ENCODE results near the gene ATP2A3.

ATP2A3 gene

DNA sequence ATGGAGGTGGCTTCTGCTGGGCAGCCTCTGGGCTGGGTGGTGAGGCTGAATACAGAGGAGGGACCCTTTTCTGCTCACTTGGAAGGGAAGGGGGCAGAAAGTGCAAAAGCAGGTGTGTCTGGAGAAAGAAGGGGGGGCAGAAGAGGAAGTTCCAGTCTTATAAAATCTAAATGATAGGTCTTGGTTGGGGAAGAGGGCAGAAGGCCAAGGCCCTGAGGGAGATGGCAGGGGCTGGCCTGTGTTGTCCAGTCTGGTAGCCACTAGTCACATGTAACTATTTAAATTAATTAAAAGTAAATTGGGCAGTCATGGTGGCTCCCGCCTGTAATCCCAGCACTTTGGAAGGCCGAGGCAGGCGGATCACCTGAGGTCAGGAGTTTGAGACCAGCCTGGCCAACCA, 68.9 kb downstream of the ATP2A3 start:
- H3K9me3 ChIP-seq (ENCODE audit: control insufficient read depth, low read length) = no peaks in the 10 kb centered on the region
- no peaks in the 10 kb centered on the region for H3K36me3 ChIP-seq (ENCODE audit: control insufficient read depth, insufficient read depth, low read length)
- H3K27ac ChIP-seq (ENCODE audit: low read depth, low read length, severe bottlenecking) = no peak overlapping the region
- H3K4me3 ChIP-seq (ENCODE audit: extremely low read depth, insufficient read depth, low read length, poor library complexity, severe bottlenecking) = no peak overlapping the region
- peaks cover 23% of the 10 kb centered on the region for H3K4me1 ChIP-seq (ENCODE audit: control insufficient read depth, insufficient read depth, low read length, poor library complexity, severe bottlenecking)
- 100% methylated on average over 1 to 3 of the region's 3 CpGs for WGBS, 2 experiments (ENCODE audit: insufficient coverage in 2 of 2)

DNA sequence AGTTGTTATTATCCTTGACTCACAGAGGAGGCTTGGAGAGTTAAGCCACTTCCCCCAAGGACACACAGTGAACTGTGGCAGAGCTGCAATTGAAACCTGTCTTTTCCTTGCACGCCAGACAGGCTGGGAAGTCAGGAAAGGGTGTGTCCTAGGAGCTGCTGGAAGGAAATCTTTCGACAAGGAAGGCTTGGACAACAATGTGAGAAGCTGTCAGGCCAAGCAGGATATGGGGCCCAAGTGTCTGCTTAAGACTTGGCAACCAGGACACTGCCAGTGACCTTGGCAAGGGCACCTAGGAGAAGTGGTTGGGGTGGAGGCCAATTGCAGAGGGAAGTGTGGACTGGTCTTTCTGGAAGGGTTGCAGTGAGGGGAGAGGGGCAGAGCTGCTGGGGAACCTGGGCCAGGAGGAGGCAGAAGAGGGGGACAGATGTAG, 69.3 kb downstream of the ATP2A3 start:
- no peak overlapping the region for H3K4me3 ChIP-seq (ENCODE audit: extremely low read depth, insufficient read depth, low read length, poor library complexity, severe bottlenecking)
- no peaks in the 10 kb centered on the region for H3K9me3 ChIP-seq (ENCODE audit: control insufficient read depth, low read length)
- peaks cover 28% of the 10 kb centered on the region for H3K4me1 ChIP-seq (ENCODE audit: control insufficient read depth, insufficient read depth, low read length, poor library complexity, severe bottlenecking)
- WGBS, 2 experiments (ENCODE audit: insufficient coverage in 2 of 2) = 67 to 91% methylated on average over 1 to 2 of the region's 2 CpGs
- H3K27ac ChIP-seq (ENCODE audit: low read depth, low read length, severe bottlenecking) = no peak overlapping the region
- no peaks in the 10 kb centered on the region for H3K36me3 ChIP-seq (ENCODE audit: control insufficient read depth, insufficient read depth, low read length)

DNA sequence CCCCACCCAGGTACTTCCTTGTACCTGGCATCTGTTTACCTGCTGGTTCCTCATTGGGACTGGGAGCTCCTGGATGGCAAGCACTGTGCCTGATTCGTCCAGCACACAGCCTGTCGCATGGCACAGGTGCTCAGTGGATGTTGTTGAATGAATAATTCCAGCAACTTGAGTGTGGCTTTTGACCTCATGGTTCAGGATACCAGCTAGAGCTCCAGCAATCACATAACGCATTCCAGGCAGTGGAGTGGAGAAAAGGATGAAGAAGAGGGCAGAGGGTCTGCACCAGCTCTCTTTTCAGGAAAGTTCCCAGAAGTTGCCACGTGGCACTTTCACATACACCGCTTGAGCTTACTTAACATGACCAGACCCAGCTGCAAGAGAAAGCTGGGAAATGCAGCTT, 70.0 kb downstream of the ATP2A3 start:
- H3K4me1 ChIP-seq (ENCODE audit: control insufficient read depth, insufficient read depth, low read length, poor library complexity, severe bottlenecking) = peaks cover 33% of the 10 kb centered on the region
- no peak overlapping the region for H3K27ac ChIP-seq (ENCODE audit: low read depth, low read length, severe bottlenecking)
- H3K4me3 ChIP-seq (ENCODE audit: extremely low read depth, insufficient read depth, low read length, poor library complexity, severe bottlenecking) = no peak overlapping the region
- no peaks in the 10 kb centered on the region for H3K36me3 ChIP-seq (ENCODE audit: control insufficient read depth, insufficient read depth, low read length)
- no peaks in the 10 kb centered on the region for H3K9me3 ChIP-seq (ENCODE audit: control insufficient read depth, low read length)
- WGBS, 2 experiments (ENCODE audit: insufficient coverage in 2 of 2) = 81 to 83% methylated on average over 2 to 3 of the region's 5 CpGs

DNA sequence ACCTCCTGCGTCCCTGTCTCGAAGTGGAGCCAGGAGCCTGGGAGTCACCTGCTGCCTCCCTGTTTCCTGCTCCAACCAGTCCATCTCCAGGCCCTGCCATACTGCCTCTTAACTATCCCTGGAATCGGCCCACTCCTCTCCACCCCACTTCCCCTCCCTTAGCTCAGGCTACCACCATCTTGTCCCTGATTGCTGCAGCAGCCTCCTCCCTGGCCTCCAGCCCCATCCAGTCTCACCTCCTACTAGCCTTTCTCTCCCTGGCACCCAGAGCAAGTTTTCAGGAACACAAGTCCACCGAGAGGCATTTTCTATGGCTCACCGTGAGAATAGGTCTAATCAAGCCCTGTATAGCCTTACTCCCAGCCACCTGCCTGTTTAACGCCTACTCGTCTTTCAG, 70.5 kb downstream of the ATP2A3 start:
- H3K27ac ChIP-seq (ENCODE audit: low read depth, low read length, severe bottlenecking) = no peak overlapping the region
- H3K9me3 ChIP-seq (ENCODE audit: control insufficient read depth, low read length) = no peaks in the 10 kb centered on the region
- H3K36me3 ChIP-seq (ENCODE audit: control insufficient read depth, insufficient read depth, low read length) = no peaks in the 10 kb centered on the region
- peaks cover 33% of the 10 kb centered on the region for H3K4me1 ChIP-seq (ENCODE audit: control insufficient read depth, insufficient read depth, low read length, poor library complexity, severe bottlenecking)
- H3K4me3 ChIP-seq (ENCODE audit: extremely low read depth, insufficient read depth, low read length, poor library complexity, severe bottlenecking) = peak overlapping the region; percentile 45
- 83 to 93% methylated on average over 6 to 7 of the region's 7 CpGs for WGBS, 2 experiments (ENCODE audit: insufficient coverage in 2 of 2)

GRCh38 chr17:3893003-3893719, 71.1 kb downstream of the ATP2A3 start, which contains the start of gene CAMKK1:
Gene CAMKK1 (minus strand): TSS chr17:3893053. CDS start chr17:3885687, 7,366 bp downstream.
- Histone ChIP-seq H3K36me3 (ENCODE audit: control insufficient read depth, insufficient read depth, low read length) (no peaks in the 10 kb centered on the region), H3K27ac (ENCODE audit: low read depth, low read length, severe bottlenecking) (no peak within 1 kb of the TSS), H3K4me1 (ENCODE audit: control insufficient read depth, insufficient read depth, low read length, poor library complexity, severe bottlenecking) (peaks cover 36% of the 10 kb centered on the region), H3K9me3 (ENCODE audit: control insufficient read depth, low read length) (no peaks in the 10 kb centered on the region), H3K4me3 (ENCODE audit: extremely low read depth, insufficient read depth, low read length, poor library complexity, severe bottlenecking) (peak within 1 kb of the TSS; percentile 58)
- 2 to 10% methylated on average over 20 to 49 of the region's 75 CpGs for WGBS, 2 experiments (ENCODE audit: insufficient coverage in 2 of 2)

- H3K27ac ChIP-seq (ENCODE audit: low read depth, low read length, severe bottlenecking) = no peak overlapping the region
- H3K36me3 ChIP-seq (ENCODE audit: control insufficient read depth, insufficient read depth, low read length) = no peaks in the 10 kb centered on the region
- 0 to 1% methylated on average over 58 to 63 of the region's 96 CpGs for WGBS, 2 experiments (ENCODE audit: insufficient coverage in 2 of 2)
- no peaks in the 10 kb centered on the region for H3K9me3 ChIP-seq (ENCODE audit: control insufficient read depth, low read length)
- peaks cover 43% of the 10 kb centered on the region for H3K4me1 ChIP-seq (ENCODE audit: control insufficient read depth, insufficient read depth, low read length, poor library complexity, severe bottlenecking)
- peak overlapping the region; percentile 58 for H3K4me3 ChIP-seq (ENCODE audit: extremely low read depth, insufficient read depth, low read length, poor library complexity, severe bottlenecking)
Measured at GRCh38 chr17:3892095-3892998, 71.9 kb downstream of the ATP2A3 start.

DNA sequence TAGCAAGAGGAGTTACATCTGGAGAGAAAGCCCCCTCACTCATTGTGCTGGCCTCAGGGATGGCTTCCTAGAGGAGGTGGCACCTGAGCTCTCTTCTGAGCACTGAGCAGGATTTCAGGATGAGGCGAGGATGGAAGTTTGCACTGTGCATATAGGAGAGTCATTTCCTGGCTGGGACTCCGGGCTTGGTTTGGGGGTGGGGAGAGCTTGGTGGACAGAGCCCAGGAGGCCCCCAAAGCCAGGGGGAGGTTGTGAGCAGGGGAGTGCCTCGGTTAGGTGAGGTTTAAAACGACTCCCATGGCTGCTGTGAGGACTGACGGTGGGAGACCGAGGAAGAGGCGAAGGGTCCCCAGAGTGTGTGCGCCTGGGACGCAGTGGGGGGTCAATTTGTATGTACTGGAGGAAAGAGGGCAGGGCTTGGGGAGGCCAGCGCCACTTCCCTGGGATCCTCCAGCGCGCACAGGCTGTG, 72.6 kb downstream of the ATP2A3 start:
- 19 to 36% methylated on average over 6 to 9 of the region's 12 CpGs for WGBS, 2 experiments (ENCODE audit: insufficient coverage in 2 of 2)
- no peaks in the 10 kb centered on the region for H3K36me3 ChIP-seq (ENCODE audit: control insufficient read depth, insufficient read depth, low read length)
- peak overlapping the region; percentile 58 for H3K4me3 ChIP-seq (ENCODE audit: extremely low read depth, insufficient read depth, low read length, poor library complexity, severe bottlenecking)
- H3K4me1 ChIP-seq (ENCODE audit: control insufficient read depth, insufficient read depth, low read length, poor library complexity, severe bottlenecking) = peaks cover 50% of the 10 kb centered on the region
- H3K27ac ChIP-seq (ENCODE audit: low read depth, low read length, severe bottlenecking) = no peak overlapping the region
- H3K9me3 ChIP-seq (ENCODE audit: control insufficient read depth, low read length) = no peaks in the 10 kb centered on the region

- H3K4me3 ChIP-seq (ENCODE audit: extremely low read depth, insufficient read depth, low read length, poor library complexity, severe bottlenecking) = no peak overlapping the region
Measured at GRCh38 chr17:3890878-3891219, 73.4 kb downstream of the ATP2A3 start.

GRCh38 chr17:3890082-3890877, 74.0 kb downstream of the ATP2A3 start:
- Histone ChIP-seq H3K36me3 (ENCODE audit: control insufficient read depth, insufficient read depth, low read length) (no peaks in the 10 kb centered on the region), H3K4me3 (ENCODE audit: extremely low read depth, insufficient read depth, low read length, poor library complexity, severe bottlenecking) (no peak overlapping the region), H3K27ac (ENCODE audit: low read depth, low read length, severe bottlenecking) (no peak overlapping the region), H3K4me1 (ENCODE audit: control insufficient read depth, insufficient read depth, low read length, poor library complexity, severe bottlenecking) (peaks cover 62% of the 10 kb centered on the region), H3K9me3 (ENCODE audit: control insufficient read depth, low read length) (no peaks in the 10 kb centered on the region)
- 82 to 84% methylated on average over 17 to 22 of the region's 22 CpGs for WGBS, 2 experiments (ENCODE audit: insufficient coverage in 2 of 2)

More at GRCh38 chr17:3890878-3891219, 73.4 kb downstream of the ATP2A3 start:
- WGBS, 2 experiments (ENCODE audit: insufficient coverage in 2 of 2) = 50 to 78% methylated on average over 3 of the region's 4 CpGs
- Histone ChIP-seq H3K27ac (ENCODE audit: low read depth, low read length, severe bottlenecking) (no peak overlapping the region), H3K9me3 (ENCODE audit: control insufficient read depth, low read length) (no peaks in the 10 kb centered on the region), H3K36me3 (ENCODE audit: control insufficient read depth, insufficient read depth, low read length) (no peaks in the 10 kb centered on the region), H3K4me1 (ENCODE audit: control insufficient read depth, insufficient read depth, low read length, poor library complexity, severe bottlenecking) (peaks cover 58% of the 10 kb centered on the region)

- Histone ChIP-seq H3K36me3 (ENCODE audit: control insufficient read depth, insufficient read depth, low read length) (no peaks in the 10 kb centered on the region), H3K27ac (ENCODE audit: low read depth, low read length, severe bottlenecking) (no peak overlapping the region), H3K4me1 (ENCODE audit: control insufficient read depth, insufficient read depth, low read length, poor library complexity, severe bottlenecking) (peaks cover 54% of the 10 kb centered on the region), H3K9me3 (ENCODE audit: control insufficient read depth, low read length) (no peaks in the 10 kb centered on the region), H3K4me3 (ENCODE audit: extremely low read depth, insufficient read depth, low read length, poor library complexity, severe bottlenecking) (no peak overlapping the region)
- WGBS, 2 experiments (ENCODE audit: insufficient coverage in 2 of 2) = 89 to 90% methylated on average over 13 to 14 of the region's 17 CpGs
Measured at GRCh38 chr17:3889325-3890012, 74.8 kb downstream of the ATP2A3 start.

Measured in mesodermal cell (in vitro differentiated cells).